SK-N-MC (cell line): ENCODE measurements around the gene ARNT2.

ENCODE experiments used
- DNase-seq: peaks from one replicate; pipeline ENCODE4 v3.0.0-alpha.2; 2011; ENCODE audit warnings: low read depth, low spot score
- H3K27ac ChIP-seq: fragments of 200-600 bp; sonication (generic); 2 replicates; pipeline ENCODE4 v1.5.1; 2016; ENCODE audit warnings: mixed run types
- H3K36me3 ChIP-seq: fragments of 200-600 bp; sonication (generic); 2 replicates; pipeline ENCODE4 v1.6.1; 2017; ENCODE audit warnings: antibody characterized with exemption, low read length, mixed read lengths; ENCODE audit not compliant: insufficient read depth
- H3K4me3 ChIP-seq: fragments of 200-600 bp; sonication (generic); 2 replicates; pipeline ENCODE4 v1.5.1; 2016
- H3K9ac ChIP-seq: fragments of 200-600 bp; sonication (generic); 2 replicates; pipeline ENCODE4 v1.8.0; 2017; ENCODE audit warnings: mixed run types, mixed read lengths; ENCODE audit not compliant: insufficient read length
- H3K9me3 ChIP-seq: fragments of 200-600 bp; sonication (generic); 2 replicates; pipeline ENCODE4 v1.6.1; 2017; ENCODE audit warnings: low read depth, mild to moderate bottlenecking, antibody characterized with exemption, low read length, moderate library complexity, mixed read lengths
- EZH2 ChIP-seq: fragments of 200-600 bp; sonication (generic); IDR thresholded peaks from one replicate; pipeline ENCODE4 v1.6.1; 2017; ENCODE audit warnings: antibody characterized with exemption
- FOXP2 ChIP-seq: optimal IDR thresholded peaks from 2 replicates; pipeline ENCODE3; 2011; ENCODE audit warnings: mild to moderate bottlenecking, moderate library complexity; ENCODE audit not compliant: insufficient read depth; ENCODE audit errors: extremely low read length, control extremely low read depth
- POLR2AphosphoS5 ChIP-seq: IDR thresholded peaks from 2 replicates; pipeline ENCODE4 v1.6.1; 2012; ENCODE audit warnings: mild to moderate bottlenecking, low read depth, low read length, borderline replicate concordance

The ARNT2 gene

GRCh38 chr15:80564056-80564455 is 159.9 kb downstream of the ARNT2 start:
- no peaks in the 10 kb centered on the region for H3K9me3 ChIP-seq
- H3K36me3 ChIP-seq: no peaks in the 10 kb centered on the region
- no peak overlapping the region for H3K4me3 ChIP-seq
- DNase-seq: no peak
- TF ChIP-seq EZH2 (no peak), FOXP2 (no peak), POLR2AphosphoS5 (no peak)
- no peak overlapping the region for H3K27ac ChIP-seq
- no peak overlapping the region for H3K9ac ChIP-seq

GRCh38 chr15:80565398-80565797 is 161.2 kb downstream of the ARNT2 start:
- H3K36me3 ChIP-seq: no peaks in the 10 kb centered on the region
- no peaks in the 10 kb centered on the region for H3K9me3 ChIP-seq
- no peak overlapping the region for H3K4me3 ChIP-seq
- no peak overlapping the region for H3K9ac ChIP-seq
- DNase-seq: no peak
- TF ChIP-seq POLR2AphosphoS5: no peak
- TF ChIP-seq FOXP2: no peak
- TF ChIP-seq EZH2: no peak
- no peak overlapping the region for H3K27ac ChIP-seq

GRCh38 chr15:80565988-80566387 is 161.8 kb downstream of the ARNT2 start:
- no peak for DNase-seq
- no peak overlapping the region for H3K9ac ChIP-seq

GRCh38 chr15:80567721-80568157 is 163.6 kb downstream of the ARNT2 start:
- DNase-seq: no peak
- Histone ChIP-seq H3K27ac (no peak overlapping the region), H3K4me3 (no peak overlapping the region), H3K36me3 (no peaks in the 10 kb centered on the region), H3K9me3 (no peaks in the 10 kb centered on the region), H3K9ac (no peak overlapping the region)
- TF ChIP-seq POLR2AphosphoS5: no peak
- no peak for TF ChIP-seq EZH2
- no peak for TF ChIP-seq FOXP2

More at GRCh38 chr15:80565988-80566387, 161.8 kb downstream of the ARNT2 start:
- H3K4me3 ChIP-seq: no peak overlapping the region
- H3K27ac ChIP-seq: no peak overlapping the region
- H3K36me3 ChIP-seq: no peaks in the 10 kb centered on the region
- no peaks in the 10 kb centered on the region for H3K9me3 ChIP-seq
- TF ChIP-seq POLR2AphosphoS5 (no peak), EZH2 (no peak), FOXP2 (no peak)

- H3K4me3 ChIP-seq: no peak overlapping the region
- H3K9ac ChIP-seq: no peak overlapping the region
- no peak overlapping the region for H3K27ac ChIP-seq
- DNase-seq: no peak
- no peak for TF ChIP-seq FOXP2
- no peaks in the 10 kb centered on the region for H3K9me3 ChIP-seq
- no peaks in the 10 kb centered on the region for H3K36me3 ChIP-seq
Measured at GRCh38 chr15:80568298-80568697, 164.1 kb downstream of the ARNT2 start.

- Histone ChIP-seq H3K36me3 (no peaks in the 10 kb centered on the region), H3K27ac (no peak overlapping the region), H3K9ac (no peak overlapping the region), H3K4me3 (no peak overlapping the region), H3K9me3 (no peaks in the 10 kb centered on the region)
- no peak for DNase-seq
- TF ChIP-seq POLR2AphosphoS5 (no peak), FOXP2 (no peak), EZH2 (no peak)
Measured at GRCh38 chr15:80568876-80569605, 164.9 kb downstream of the ARNT2 start.

- no peaks in the 10 kb centered on the region for H3K9me3 ChIP-seq
- H3K4me3 ChIP-seq: no peak overlapping the region
- TF ChIP-seq EZH2 (no peak), FOXP2 (no peak)
- DNase-seq: no peak
- H3K9ac ChIP-seq: no peak overlapping the region
- H3K36me3 ChIP-seq: no peaks in the 10 kb centered on the region
- H3K27ac ChIP-seq: no peak overlapping the region
Measured at GRCh38 chr15:80569656-80570055, 165.5 kb downstream of the ARNT2 start.

GRCh38 chr15:80570553-80570952 is 166.4 kb downstream of the ARNT2 start:
- no peak overlapping the region for H3K9ac ChIP-seq
- H3K36me3 ChIP-seq: no peaks in the 10 kb centered on the region
- no peaks in the 10 kb centered on the region for H3K9me3 ChIP-seq
- TF ChIP-seq POLR2AphosphoS5: no peak
- TF ChIP-seq FOXP2: no peak
- TF ChIP-seq EZH2: no peak
- H3K27ac ChIP-seq: no peak overlapping the region
- DNase-seq: no peak
- H3K4me3 ChIP-seq: no peak overlapping the region

GRCh38 chr15:80572337-80572736 is 168.2 kb downstream of the ARNT2 start:
- DNase-seq: no peak
- no peak overlapping the region for H3K4me3 ChIP-seq
- no peak overlapping the region for H3K27ac ChIP-seq
- no peaks in the 10 kb centered on the region for H3K36me3 ChIP-seq
- H3K9ac ChIP-seq: no peak overlapping the region
- TF ChIP-seq EZH2 (no peak), FOXP2 (no peak)
- H3K9me3 ChIP-seq: no peaks in the 10 kb centered on the region
